NCI-H524 (cell line): ENCODE measurements around the gene PIM2.

ENCODE experiments used
- DNase-seq, 2 experiments: peaks; one replicate each; lab custom pipeline; 2025; lab: John Stamatoyannopoulos, UW

Gene PIM2

GRCh38 chrX:48918643-48919340 is at the start of gene PIM2:
Gene PIM2 (minus strand): TSS chrX:48919024. CDS start chrX:48918834, 190 bp downstream.
- DNase-seq, result peak; percentile 95 to 97

DNA sequence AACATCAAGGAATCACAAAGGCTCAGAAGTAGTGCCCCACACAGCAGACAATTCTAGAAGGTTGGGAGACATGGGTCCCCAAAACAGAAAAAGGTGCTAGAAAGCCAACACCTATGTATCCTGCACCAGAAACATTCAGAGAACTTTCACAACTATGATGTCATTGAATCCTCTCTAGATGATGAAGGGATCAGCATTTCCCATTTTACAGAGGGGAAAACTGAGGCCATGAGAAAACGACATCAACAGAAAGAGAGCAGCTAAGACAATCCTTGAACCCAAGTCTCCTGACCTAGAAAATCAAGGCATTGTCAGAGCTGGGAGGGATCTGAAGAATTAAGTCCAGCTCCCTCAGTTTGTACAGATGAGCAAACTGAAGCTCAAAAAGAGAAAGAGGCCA is 49.6 kb upstream of the PIM2 start:
- DNase-seq, result no peak

- no peak for DNase-seq
Measured at GRCh38 chrX:48966796-48967579, 48.2 kb upstream of the PIM2 start.

DNA sequence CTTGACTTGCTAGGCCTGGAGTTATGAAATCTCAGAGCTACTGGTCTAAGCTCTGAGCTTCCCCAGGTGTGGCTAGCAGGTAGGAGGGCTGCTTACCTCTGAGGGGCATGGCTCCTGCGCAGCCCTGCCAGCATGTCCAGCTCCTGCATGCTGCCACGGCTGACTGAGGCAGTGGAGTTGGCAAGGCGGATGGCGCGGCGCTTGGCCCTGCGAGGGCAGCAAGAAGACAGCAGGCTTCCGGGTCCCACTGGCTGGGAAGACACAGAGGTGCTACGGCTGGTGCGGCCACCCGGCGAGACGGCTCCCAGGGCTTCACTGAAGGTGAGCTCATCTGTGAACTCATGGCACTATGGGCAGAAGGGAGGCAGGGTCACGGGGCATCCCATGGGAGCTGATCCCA is 47.1 kb upstream of the PIM2 start:
- DNase-seq, result no peak

GRCh38 chrX:48961585-48962091 is 42.8 kb upstream of the PIM2 start:
- no peak for DNase-seq

- no peak for DNase-seq
Measured at GRCh38 chrX:48960291-48960690, 41.5 kb upstream of the PIM2 start.

DNA sequence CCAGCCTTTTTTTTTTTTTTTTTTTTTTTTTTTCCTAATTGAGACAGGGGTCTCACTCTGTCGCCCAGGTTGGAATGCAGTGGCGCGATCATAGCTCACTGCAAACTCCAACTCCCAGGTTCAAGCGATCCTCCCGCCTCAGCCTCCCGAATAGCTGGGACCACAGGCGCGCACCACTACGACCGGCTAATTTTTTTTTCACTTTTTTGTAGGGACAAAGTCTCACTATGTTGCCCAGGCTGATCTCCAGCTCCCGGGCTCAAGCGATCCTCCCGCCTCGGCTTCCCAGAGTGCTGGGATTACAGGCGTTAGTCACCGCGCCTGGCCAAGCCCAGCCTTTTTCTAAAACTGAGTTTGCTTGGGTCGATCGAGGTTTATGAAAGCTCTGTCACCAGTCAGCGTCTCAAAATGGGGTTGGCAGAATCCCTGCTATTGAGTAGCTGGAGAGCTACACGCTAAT is 39.8 kb upstream of the PIM2 start:
- peak in 1 of 2 experiments; percentile 46 for DNase-seq

DNA sequence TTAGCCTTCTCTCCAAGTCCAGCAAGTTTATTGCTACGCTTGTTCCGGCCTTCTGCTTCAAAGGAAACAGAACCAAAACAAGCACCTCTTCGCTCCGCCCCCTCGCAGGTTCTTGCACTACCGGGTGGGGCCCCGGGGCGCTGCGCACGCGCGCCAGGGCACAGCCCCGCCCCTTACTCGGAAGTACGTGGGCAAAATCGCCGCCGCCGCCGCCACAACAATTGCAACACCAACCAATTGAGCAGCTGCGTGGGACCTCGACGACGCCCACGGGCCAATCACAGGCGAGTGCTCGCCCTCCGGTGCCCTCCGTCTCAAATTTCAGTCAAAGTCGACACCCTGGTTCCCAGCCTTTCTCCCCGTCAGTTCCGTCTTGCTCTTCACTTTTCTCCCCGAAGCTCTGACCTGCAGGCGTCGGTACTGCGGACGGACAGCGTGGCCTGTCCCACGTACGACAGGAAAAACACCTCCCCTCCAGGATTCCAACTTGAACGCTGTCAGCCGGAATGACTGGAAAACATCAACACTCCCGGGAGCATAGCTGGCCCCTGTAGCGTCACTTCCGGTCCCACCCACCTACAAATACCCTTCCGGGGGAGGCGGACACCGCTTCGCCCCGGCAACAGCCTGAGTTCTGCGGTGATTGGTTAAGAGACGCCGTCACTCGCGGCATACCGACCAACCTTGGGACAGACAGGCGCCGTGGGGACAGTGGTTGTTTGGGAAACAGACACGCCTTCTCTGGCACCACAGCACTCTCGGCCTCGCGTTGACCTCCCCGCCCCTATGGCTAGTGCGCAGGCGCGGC is 39.2 kb upstream of the PIM2 start:
- DNase-seq, result peak; percentile 99

GRCh38 chrX:48957477-48957826 is 38.6 kb upstream of the PIM2 start, which contains the start of gene OTUD5:
Gene OTUD5 (minus strand): TSS chrX:48957607. CDS start chrX:48957570, 37 bp downstream.
- peak; percentile 78 to 85 for DNase-seq

- no peak for DNase-seq
Measured at GRCh38 chrX:48956728-48957414, 38.0 kb upstream of the PIM2 start.

GRCh38 chrX:48948589-48948988 is 29.8 kb upstream of the PIM2 start:
- DNase-seq, result no peak

- DNase-seq, result peak in 1 of 2 experiments; percentile 61
Measured at GRCh38 chrX:48945517-48946348, 26.9 kb upstream of the PIM2 start.

GRCh38 chrX:48942895-48943294 is 24.1 kb upstream of the PIM2 start:
- DNase-seq, result no peak

GRCh38 chrX:48940404-48940955 is 21.7 kb upstream of the PIM2 start:
- no peak for DNase-seq

DNA sequence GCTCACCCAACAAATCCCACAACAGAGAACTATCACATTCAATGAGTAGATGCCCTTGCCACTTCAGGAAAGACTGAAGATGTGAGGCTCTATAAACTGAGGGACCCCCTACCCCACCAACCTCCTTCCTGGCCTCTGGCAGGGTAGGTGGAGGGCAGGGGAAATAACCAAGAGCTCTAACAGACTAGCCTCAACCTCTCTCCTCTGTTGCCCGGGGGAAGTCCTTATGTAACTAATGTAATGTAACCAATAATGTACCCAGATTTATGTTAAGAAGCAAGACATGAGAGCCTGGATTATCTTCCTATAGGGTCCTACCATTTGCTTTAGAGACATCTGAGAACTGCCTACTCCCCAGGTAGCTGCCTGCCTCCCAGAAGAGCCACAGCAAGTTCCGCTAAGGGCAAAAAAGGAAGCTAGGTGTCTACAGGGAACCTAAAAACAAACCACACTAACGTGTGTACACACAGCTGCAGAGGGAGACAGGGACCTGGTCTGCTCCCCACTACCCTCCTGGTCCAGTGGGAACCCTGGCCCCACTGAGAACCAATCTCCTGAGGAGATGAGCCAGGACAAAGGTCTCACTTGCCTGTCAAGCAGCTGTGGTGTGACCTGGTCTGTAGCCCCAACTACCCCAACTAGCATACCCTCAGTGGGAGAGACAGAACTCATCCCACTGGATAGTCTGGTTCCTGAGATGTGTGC is 20.9 kb upstream of the PIM2 start:
- no peak for DNase-seq

GRCh38 chrX:48938721-48939425 is 20.0 kb upstream of the PIM2 start:
- no peak for DNase-seq

- DNase-seq, result no peak
Measured at GRCh38 chrX:48937054-48937907, 18.5 kb upstream of the PIM2 start.

DNA sequence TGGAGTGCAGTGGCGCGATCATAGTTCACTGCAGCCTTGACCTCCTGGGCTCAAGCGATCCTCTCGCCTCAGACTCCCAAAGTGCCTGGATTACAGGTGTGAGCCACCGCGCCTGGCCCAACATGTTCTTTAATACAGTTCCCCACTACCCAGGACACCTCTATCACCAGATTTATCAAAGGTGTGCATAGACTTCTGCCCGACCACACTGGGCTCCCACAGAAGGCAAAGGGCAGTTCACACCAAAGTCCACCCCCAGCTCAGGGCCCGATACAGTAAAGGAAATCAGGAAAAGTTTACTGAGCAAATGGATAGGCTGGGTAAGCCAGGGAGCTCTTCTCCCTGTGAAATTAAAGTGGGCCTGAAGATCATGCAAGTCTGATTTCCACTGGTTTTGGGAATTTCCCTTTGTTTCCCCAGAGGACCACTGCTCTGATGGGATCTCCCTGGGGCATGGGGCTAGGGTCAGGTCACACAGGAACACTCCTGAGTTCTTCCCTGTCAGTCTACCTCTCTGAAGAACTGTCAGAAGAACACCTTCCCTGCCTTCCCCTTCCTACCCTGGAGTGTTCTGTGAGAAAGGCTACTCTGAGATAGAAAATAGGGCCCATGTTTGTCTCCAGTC is 17.7 kb upstream of the PIM2 start:
- DNase-seq, result no peak
